ENCODE data around the gene SKIC2.
"Not testable (repeated sequence)": the region's sequence is repeated elsewhere in the genome, so short reads cannot be mapped to it uniquely, and the experiment has no call there.

SKIC2 gene

GRCh38 chr6:32003301-32003700 lies 44.3 kb downstream of the SKIC2 start:
- not testable (repeated sequence) for DNase-seq (ENCODE audit: low read depth in 4 of 4, low spot score in 1 of 4)

GRCh38 chr6:32004393-32004792 lies 45.4 kb downstream of the SKIC2 start:
- not testable (repeated sequence) for DNase-seq (ENCODE audit: low read depth in 4 of 4, low spot score in 1 of 4)

GRCh38 chr6:32004864-32005537 lies 46.0 kb downstream of the SKIC2 start:
- not testable (repeated sequence) for DNase-seq (ENCODE audit: low read depth in 4 of 4, low spot score in 1 of 4)

- not testable (repeated sequence) for DNase-seq (ENCODE audit: low read depth in 4 of 4, low spot score in 1 of 4)
These were observed 46.5 kb downstream of the SKIC2 start for GRCh38 chr6:32005538-32005880.

- not testable (repeated sequence) for DNase-seq (ENCODE audit: low read depth in 4 of 4, low spot score in 1 of 4)
These were observed 47.1 kb downstream of the SKIC2 start for GRCh38 chr6:32005991-32006529.

GRCh38 chr6:32007086-32007485 lies 48.1 kb downstream of the SKIC2 start:
- not testable (repeated sequence) for DNase-seq (ENCODE audit: low read depth in 4 of 4, low spot score in 1 of 4)

GRCh38 chr6:32008037-32008436 lies 49.1 kb downstream of the SKIC2 start:
- not testable (repeated sequence) for DNase-seq (ENCODE audit: low read depth in 4 of 4, low spot score in 1 of 4)

GRCh38 chr6:32008616-32009015 lies 49.6 kb downstream of the SKIC2 start:
- not testable (repeated sequence) for DNase-seq (ENCODE audit: low read depth in 4 of 4, low spot score in 1 of 4)

- DNase-seq (ENCODE audit: low read depth in 4 of 4, low spot score in 1 of 4), result not testable (repeated sequence)
These were observed 50.6 kb downstream of the SKIC2 start for GRCh38 chr6:32009537-32009936.

GRCh38 chr6:32010856-32011530 lies 52.0 kb downstream of the SKIC2 start:
- not testable (repeated sequence) for DNase-seq (ENCODE audit: low read depth in 4 of 4, low spot score in 1 of 4)

- DNase-seq (ENCODE audit: low read depth in 4 of 4, low spot score in 1 of 4), result not testable (repeated sequence)
These were observed 54.1 kb downstream of the SKIC2 start for GRCh38 chr6:32012941-32013617.

- not testable (repeated sequence) for DNase-seq (ENCODE audit: low read depth in 4 of 4, low spot score in 1 of 4)
These were observed 54.8 kb downstream of the SKIC2 start for GRCh38 chr6:32013738-32014137.

- DNase-seq (ENCODE audit: low read depth in 4 of 4, low spot score in 1 of 4), result not testable (repeated sequence)
These were observed 55.6 kb downstream of the SKIC2 start, which contains the start of gene C4B for GRCh38 chr6:32014547-32014946. Gene C4B, plus strand, starts transcription at chr6:32014795. Its CDS starts 51 bp downstream, at chr6:32014846.

Measured in stimulated activated CD4-positive, alpha-beta T cell treated with anti-CD3 and anti-CD28 coated beads, Interleukin-1b, Interleukin-23, amount 100 ng/mL, for 24 hours (primary cell).